T-cell (primary cell): ENCODE data around the gene GRWD1. TPM values are rescaled to one million over a fixed set of nuclear protein-coding genes. Genes with fewer than 3 reads are reported as not detected.

ENCODE experiments used
- ATAC-seq, 4 experiments: fragments of 200-7000 bp in 3 of 4; fragments of 150-1000 bp in 1 of 4; cut with Tn5 transposase; replicated peaks in 1 of 4; 1 replicate in 3 of 4; 2 replicates in 1 of 4; pipeline ENCODE4 v1.10.0; 2021; ENCODE audit warnings: moderate library complexity in 3 of 4, mild to moderate bottlenecking in 2 of 4, moderate number of reproducible peaks in 1 of 4
- CTCF ChIA-PET, 2 donors: fragments of 300-600 bp; sonication (Branson Sonifier 250); formaldehyde crosslinking; loops; one replicate each; lab custom pipeline; 2022; ENCODE audit warnings: antibody characterized with exemption in 2 of 2; lab: Charles Lee
- POLR2A ChIA-PET, 2 donors: fragments of 300-600 bp; sonication (Branson Sonifier 250); formaldehyde crosslinking; loops; one replicate each; lab custom pipeline; 2022; ENCODE audit warnings: antibody characterized with exemption in 2 of 2; lab: Charles Lee
- DNase-seq, 35 experiments: peaks; one replicate each; pipeline versions ENCODE4 v3.0.0 to v3.0.0-alpha.2; 2013 to 2023
- H3K27ac ChIP-seq: one replicate; pipeline ENCODE4 v1.5.1; 2013; ENCODE audit warnings: low read length
- H3K27me3 ChIP-seq, 2 experiments: replicated peaks in 1 of 2; 1 replicate in 1 of 2; 2 replicates in 1 of 2; pipeline versions ENCODE4 v1.6.1 to v1.7.0; 2013; ENCODE audit warnings: low read length in 1 of 2, mixed read lengths in 1 of 2; ENCODE audit not compliant: control insufficient read depth in 2 of 2, insufficient read depth in 2 of 2; ENCODE audit errors: extremely low read depth in 1 of 2
- H3K36me3 ChIP-seq, 2 donors: 1 replicate in 1 of 2; 2 replicates in 1 of 2; pipeline versions ENCODE4 v1.6.1 to v1.7.0; 2013; ENCODE audit warnings: low read length in 1 of 2; ENCODE audit not compliant: control insufficient read depth in 2 of 2, insufficient read depth in 1 of 2; ENCODE audit errors: extremely low read depth in 1 of 2
- H3K4me1 ChIP-seq, 2 experiments: 1 replicate in 1 of 2; 2 replicates in 1 of 2; pipeline versions ENCODE4 v1.6.1 to v1.7.0; 2013; ENCODE audit warnings: low read length in 2 of 2, mixed read lengths in 1 of 2; ENCODE audit not compliant: insufficient read depth in 2 of 2, control insufficient read depth in 1 of 2; ENCODE audit errors: extremely low read depth in 1 of 2
- H3K4me3 ChIP-seq, 2 donors: 1 replicate in 1 of 2; 2 replicates in 1 of 2; pipeline versions ENCODE4 v1.5.1 to v1.7.0; 2013; ENCODE audit warnings: mild to moderate bottlenecking in 2 of 2, low read length in 1 of 2, moderate library complexity in 1 of 2; ENCODE audit not compliant: control insufficient read depth in 1 of 2; ENCODE audit errors: extremely low read depth in 1 of 2
- H3K9me3 ChIP-seq: 2 replicates; pipeline ENCODE4 v1.7.0; 2013
- H3K27ac Mint-ChIP-seq, 2 donors: one replicate each; pipeline ENCODE4 v1.8.0; 2020 to 2021; ENCODE audit warnings: mild to moderate bottlenecking in 2 of 2, mixed read lengths in 2 of 2
- H3K27me3 Mint-ChIP-seq, 2 donors: one replicate each; pipeline ENCODE4 v1.8.0; 2021 to 2022; ENCODE audit warnings: mixed read lengths in 2 of 2
- H3K36me3 Mint-ChIP-seq: one replicate; pipeline ENCODE4 v1.8.0; 2021; ENCODE audit warnings: mixed read lengths
- H3K4me1 Mint-ChIP-seq, 3 donors: one replicate each; pipeline ENCODE4 v1.8.0; 2020 to 2022; ENCODE audit warnings: mixed read lengths in 3 of 3, mild to moderate bottlenecking in 1 of 3
- H3K4me3 Mint-ChIP-seq, 3 donors: one replicate each; pipeline ENCODE4 v1.8.0; 2020 to 2022; ENCODE audit warnings: mild to moderate bottlenecking in 3 of 3, mixed read lengths in 3 of 3, moderate library complexity in 3 of 3
- H3K9me3 Mint-ChIP-seq, 3 donors: one replicate each; pipeline ENCODE4 v1.8.0; 2020 to 2022; ENCODE audit warnings: mixed read lengths in 3 of 3
- WGBS: methylation state at CpG from one replicate; pipeline ENCODE4 v1.1.5; 2013; ENCODE audit warnings: missing lambda C conversion rate; ENCODE audit not compliant: insufficient coverage; 5-methylcytosine and 5-hydroxymethylcytosine counted together
- total RNA-seq, 35 experiments: library from RNA in 6 of 35; stranded (reverse) in 6 of 35; fragments of 120-200 nt in 1 of 35; gene quantifications; one replicate each; pipeline versions ENCODE4 v1.2.1 to v1.2.4 and lab custom pipeline; 2013 to 2026

GRWD1 gene
- total RNA-seq, 5 donors from 2014 or later (not counting 1 experiment from before 2014, with no cell fraction given) = 29.7 to 55.2 (median 42.6) TPM

DNA sequence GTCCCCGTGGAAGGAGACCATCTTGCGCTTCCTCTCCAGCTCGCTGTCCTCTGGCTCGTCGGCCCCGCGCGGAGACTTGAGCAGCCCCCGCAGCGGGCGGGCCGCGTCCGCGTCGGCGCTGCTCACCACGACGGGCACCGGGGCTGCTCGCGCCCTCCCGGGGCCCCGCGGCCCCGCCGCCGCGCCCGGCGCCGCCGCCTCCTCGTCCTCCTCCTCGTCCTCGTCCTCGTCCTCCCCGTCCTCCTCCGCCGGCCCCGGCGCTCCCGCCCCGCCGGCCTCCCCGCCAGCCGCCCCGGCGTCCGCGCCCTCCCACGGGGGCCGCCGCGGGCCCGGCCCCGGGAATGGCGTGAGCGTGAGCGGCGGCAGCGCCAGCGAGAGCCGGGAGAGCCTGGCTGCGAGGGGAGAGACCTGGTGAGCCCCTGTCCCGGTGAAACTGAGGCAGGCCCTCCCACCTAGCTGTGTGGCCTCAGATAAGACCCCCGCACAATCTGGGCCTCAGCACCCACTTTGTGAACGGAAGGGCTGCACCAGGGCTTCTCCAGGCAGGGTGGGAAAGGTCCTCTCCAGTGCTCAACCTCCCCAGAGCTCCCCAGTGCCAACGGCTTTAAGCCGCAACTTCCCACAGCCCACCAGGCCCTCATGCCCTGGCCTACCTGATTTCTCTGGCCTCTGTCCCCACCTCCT is 48.1 kb downstream of the GRWD1 start:
- Mint-ChIP-seq H3K36me3 (no peaks in the 10 kb centered on the region), H3K27me3 (peaks cover 18 to 37% of the 10 kb centered on the region in 2 donors), H3K4me1 (peaks cover 30 to 50% (median 32%) of the 10 kb centered on the region in 3 donors), H3K27ac (peak overlapping the region in 1 of 2 donors; percentile 59), H3K4me3 (peak overlapping the region; percentile 68 to 83 (median 74)), H3K9me3 (no peaks in the 10 kb centered on the region)
- Histone ChIP-seq H3K9me3 (no peaks in the 10 kb centered on the region), H3K27ac (no peak overlapping the region), H3K36me3 (no peaks in the 10 kb centered on the region), H3K27me3 (peaks cover 3 to 82% of the 10 kb centered on the region in 2 experiments), H3K4me1 (peaks cover 2 to 64% of the 10 kb centered on the region in 2 experiments), H3K4me3 (peak overlapping the region; percentile 47 to 59)
- 7% methylated on average over 60 of the region's 70 CpGs for WGBS
- ATAC-seq = peak in 3 of 4 experiments; percentile 14 to 34 (median 24)
- no peak for DNase-seq
- ChIA-PET POLR2A (interaction anchor here (0.5 to 0.6 kb wide), 3 partner anchors 32 to 1034 kb away, joined by 3 to 7 read pairs (median 4); partner anchors contain the start of gene RCN3 (in 1 of the 2)), CTCF (interaction anchor here (0.6 to 1.1 kb wide), 5 partner anchors 26 to 1056 kb away, joined by 3 to 10 read pairs (median 4); no protein-coding TSS in a partner anchor)

DNA sequence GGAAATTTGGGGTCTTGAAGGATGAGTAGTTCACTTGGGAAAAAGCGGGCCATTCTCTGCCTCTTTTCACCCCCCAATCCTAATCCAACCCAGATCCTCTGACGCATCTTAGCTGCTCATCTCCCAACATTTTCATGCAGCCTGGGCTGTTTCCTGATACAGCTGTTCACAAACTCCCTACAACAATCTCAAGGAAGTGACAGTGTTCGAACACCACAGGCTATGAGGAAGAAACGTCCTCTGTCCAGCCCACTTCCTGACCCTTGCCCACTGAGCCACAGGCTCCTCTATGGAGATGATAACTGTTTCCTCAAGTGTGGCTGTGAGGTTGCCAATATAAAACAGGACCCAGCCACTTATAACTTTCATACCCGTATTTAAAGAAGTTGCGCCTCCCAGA is 49.6 kb downstream of the GRWD1 start:
- DNase-seq = no peak
- Histone ChIP-seq H3K36me3 (no peaks in the 10 kb centered on the region), H3K9me3 (no peaks in the 10 kb centered on the region), H3K4me1 (peaks cover 2 to 58% of the 10 kb centered on the region in 2 experiments), H3K4me3 (no peak overlapping the region), H3K27ac (no peak overlapping the region), H3K27me3 (peaks cover 3 to 89% of the 10 kb centered on the region in 2 experiments)
- CTCF ChIA-PET = no interaction called here
- ATAC-seq = no peak
- peaks cover 18 to 39% of the 10 kb centered on the region in 2 donors for H3K27me3 Mint-ChIP-seq
- 83% methylated on average over 3 of the region's 6 CpGs for WGBS
- peaks cover 29 to 45% (median 35%) of the 10 kb centered on the region in 3 donors for H3K4me1 Mint-ChIP-seq
- POLR2A ChIA-PET = interaction anchor here in 1 of 2 donors (0.6 kb wide), 1 partner anchor 10 kb away, joined by 3 read pairs; no protein-coding TSS in a partner anchor
- no peaks in the 10 kb centered on the region for H3K36me3 Mint-ChIP-seq
- H3K9me3 Mint-ChIP-seq = no peaks in the 10 kb centered on the region
- H3K27ac Mint-ChIP-seq = no peak overlapping the region
- H3K4me3 Mint-ChIP-seq = peak overlapping the region in 2 of 3 donors; percentile 7 to 83

DNA sequence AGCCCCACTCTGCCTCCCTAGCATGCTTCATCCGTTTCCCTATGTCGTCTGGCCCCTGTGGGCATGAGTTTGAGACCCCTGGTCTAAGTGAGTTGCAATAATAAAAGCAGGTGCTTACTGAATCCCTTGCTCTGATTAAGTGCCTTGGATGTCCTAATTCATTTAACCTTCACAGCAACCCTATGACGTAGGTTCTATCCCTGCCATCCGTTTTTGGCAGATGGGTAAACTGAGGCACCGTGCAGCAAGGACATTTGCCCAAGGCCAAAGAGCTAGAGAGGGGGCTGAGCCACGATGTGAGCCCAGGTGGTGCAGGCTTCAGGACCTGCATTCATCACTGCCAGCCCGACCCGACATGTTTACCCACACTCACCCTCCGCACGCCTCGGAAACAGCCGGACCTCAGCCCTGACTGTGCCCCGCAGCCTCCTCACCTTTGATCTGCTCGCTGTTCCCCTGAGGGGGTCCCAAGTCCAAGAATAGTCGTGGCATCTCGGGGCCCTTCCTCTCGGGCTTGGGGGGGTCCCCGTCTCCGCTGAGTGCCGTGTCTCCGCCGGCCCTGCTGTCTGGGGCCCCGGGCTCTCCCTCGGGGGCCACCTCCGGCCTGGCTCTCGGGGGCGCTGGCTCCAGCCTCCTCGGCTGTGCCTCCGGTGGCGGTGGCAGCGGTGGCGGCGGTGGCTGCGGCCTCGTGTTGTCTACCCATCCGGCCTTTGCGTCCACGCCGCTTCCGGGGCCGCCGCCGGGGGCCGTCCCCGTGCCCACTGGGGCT is 51.4 kb downstream of the GRWD1 start:
- POLR2A ChIA-PET = no interaction called here
- Histone ChIP-seq H3K4me1 (peaks cover 8 to 57% of the 10 kb centered on the region in 2 experiments), H3K27me3 (peaks cover 3 to 86% of the 10 kb centered on the region in 2 experiments), H3K36me3 (no peaks in the 10 kb centered on the region), H3K4me3 (no peak overlapping the region), H3K9me3 (no peaks in the 10 kb centered on the region), H3K27ac (no peak overlapping the region)
- CTCF ChIA-PET = no interaction called here
- peak overlapping the region in 2 of 3 donors; percentile 4 to 33 for H3K4me3 Mint-ChIP-seq
- no peak overlapping the region for H3K27ac Mint-ChIP-seq
- ATAC-seq (no peak), DNase-seq (no peak)
- WGBS = 50% methylated on average over 39 of the region's 45 CpGs
- H3K9me3 Mint-ChIP-seq = no peaks in the 10 kb centered on the region
- peaks cover 18 to 38% of the 10 kb centered on the region in 2 donors for H3K27me3 Mint-ChIP-seq
- no peaks in the 10 kb centered on the region for H3K36me3 Mint-ChIP-seq
- peaks cover 19 to 41% (median 37%) of the 10 kb centered on the region in 3 donors for H3K4me1 Mint-ChIP-seq

GRCh38 chr19:48497728-48498594 is 52.2 kb downstream of the GRWD1 start:
- Mint-ChIP-seq H3K27ac (no peak overlapping the region), H3K4me3 (peak overlapping the region in 1 of 3 donors; percentile 63), H3K27me3 (peaks cover 12 to 32% of the 10 kb centered on the region in 2 donors), H3K36me3 (no peaks in the 10 kb centered on the region), H3K4me1 (peaks cover 11 to 38% (median 32%) of the 10 kb centered on the region in 3 donors), H3K9me3 (no peaks in the 10 kb centered on the region)
- H3K27me3 ChIP-seq = peaks cover 3 to 78% of the 10 kb centered on the region in 2 experiments
- ChIA-PET CTCF (no interaction called here), POLR2A (no interaction called here)
- no peak for DNase-seq
- H3K27ac ChIP-seq = no peak overlapping the region
- no peaks in the 10 kb centered on the region for H3K9me3 ChIP-seq
- no peak for ATAC-seq
- peaks cover 8 to 55% of the 10 kb centered on the region in 2 experiments for H3K4me1 ChIP-seq
- WGBS = 61% methylated on average over 43 of the region's 46 CpGs
- H3K4me3 ChIP-seq = peak overlapping the region in 1 of 2 donors; percentile 15
- no peaks in the 10 kb centered on the region for H3K36me3 ChIP-seq

DNA sequence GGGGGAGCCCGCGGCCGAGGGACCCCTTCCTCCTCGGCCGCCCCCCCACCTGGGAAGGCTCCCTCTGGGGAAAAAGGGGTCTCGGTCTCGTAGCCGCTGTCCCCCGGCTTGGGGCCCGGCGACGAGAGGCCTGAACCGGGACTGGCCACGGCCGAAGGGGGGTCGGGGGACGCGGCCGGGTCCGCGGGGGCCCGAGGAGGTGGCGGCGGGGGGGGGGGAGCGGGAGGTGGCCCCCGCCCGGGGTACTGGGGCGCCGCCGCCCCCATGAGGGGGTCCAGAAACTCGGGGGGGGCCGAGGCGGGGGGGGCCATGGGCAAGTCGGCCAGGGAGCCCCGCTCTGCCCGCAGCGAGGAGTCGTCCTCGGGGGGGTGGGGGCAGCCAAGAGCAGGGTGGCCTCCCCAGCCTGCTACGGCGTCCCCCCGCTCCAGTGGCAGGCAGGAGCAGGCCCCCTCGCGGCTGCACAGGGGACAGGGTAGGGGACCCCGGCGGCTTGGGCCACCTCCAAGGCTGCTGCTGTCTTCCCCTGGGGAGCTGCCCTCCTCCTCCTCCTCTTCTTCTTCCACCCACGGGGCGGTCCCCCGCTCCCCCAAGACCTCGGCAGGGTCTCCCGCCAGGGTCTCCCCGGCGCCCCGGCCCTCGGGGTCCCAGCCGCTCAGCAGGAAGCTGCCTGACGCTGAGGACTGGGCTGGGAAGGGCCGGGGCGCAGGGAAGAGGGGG is 53.0 kb downstream of the GRWD1 start:
- Mint-ChIP-seq H3K27ac (no peak overlapping the region), H3K4me3 (no peak overlapping the region), H3K4me1 (peaks cover 10 to 42% (median 28%) of the 10 kb centered on the region in 3 donors), H3K9me3 (no peaks in the 10 kb centered on the region), H3K27me3 (peaks cover 11 to 32% of the 10 kb centered on the region in 2 donors), H3K36me3 (no peaks in the 10 kb centered on the region)
- H3K27me3 ChIP-seq = peaks cover 3 to 73% of the 10 kb centered on the region in 2 experiments
- ChIA-PET POLR2A (no interaction called here), CTCF (no interaction called here)
- H3K36me3 ChIP-seq = no peaks in the 10 kb centered on the region
- 40% methylated on average over 33 of the region's 59 CpGs for WGBS
- no peak for ATAC-seq
- no peak overlapping the region for H3K4me3 ChIP-seq
- peaks cover 8 to 48% of the 10 kb centered on the region in 2 experiments for H3K4me1 ChIP-seq
- DNase-seq = peak in 1 of 35 experiments; percentile 9
- no peak overlapping the region for H3K27ac ChIP-seq
- H3K9me3 ChIP-seq = no peaks in the 10 kb centered on the region
